Umbilical cord (tissue), 1 donor: Measurements from ENCODE around the gene SLC5A11. TPM values are rescaled to one million over a fixed set of nuclear protein-coding genes. Genes with fewer than 3 reads are reported as not detected.

ENCODE experiments used
- total RNA-seq: library from RNA; depleted of rRNA; stranded (reverse); fragments of >200 nt; gene quantifications from one replicate; pipeline ENCODE4 v1.2.3, GENCODE V29; 2014; ENCODE audit warnings: low replicate concordance; ENCODE audit not compliant: insufficient read depth

The SLC5A11 gene
- total RNA-seq, 1 donor from 2014 or later: not detected

Other genes with a start within 250 kb of the SLC5A11 start
- 38.8 TPM for gene TNRC6A, start 116.3 kb upstream of the SLC5A11 start, total RNA-seq
- 33.0 TPM for gene ARHGAP17, start 169.4 kb downstream of the SLC5A11 start, total RNA-seq